HG02970 (cell line): ENCODE results near the gene EIPR1.

ENCODE experiments used
- ATAC-seq: cut with Tn5 transposase; IDR thresholded peaks from one replicate; pipeline ENCODE4 v1.9.1; 2021; ENCODE audit warnings: mild to moderate bottlenecking, moderate library complexity, moderate number of reproducible peaks; ENCODE audit not compliant: unreplicated experiment, low FRiP score

EIPR1 gene

DNA sequence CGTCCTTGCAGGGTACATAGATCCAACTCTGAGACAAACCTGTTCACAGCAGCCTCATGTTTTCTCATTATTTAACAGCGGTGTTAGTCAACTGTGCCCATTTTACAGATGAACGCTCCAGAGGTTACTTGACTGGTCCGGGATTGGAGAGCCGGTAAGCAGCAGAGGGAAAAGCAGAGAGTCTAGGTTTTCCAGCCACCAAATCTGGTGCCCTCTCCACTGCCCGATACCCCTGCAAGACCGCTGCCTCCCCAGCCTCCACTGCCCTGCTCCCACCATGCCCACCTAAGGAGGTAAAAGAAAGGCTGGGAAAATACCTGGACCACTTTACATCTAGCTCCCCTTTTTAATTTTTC is 51.5 kb downstream of the EIPR1 start:
- ATAC-seq, result no peak

DNA sequence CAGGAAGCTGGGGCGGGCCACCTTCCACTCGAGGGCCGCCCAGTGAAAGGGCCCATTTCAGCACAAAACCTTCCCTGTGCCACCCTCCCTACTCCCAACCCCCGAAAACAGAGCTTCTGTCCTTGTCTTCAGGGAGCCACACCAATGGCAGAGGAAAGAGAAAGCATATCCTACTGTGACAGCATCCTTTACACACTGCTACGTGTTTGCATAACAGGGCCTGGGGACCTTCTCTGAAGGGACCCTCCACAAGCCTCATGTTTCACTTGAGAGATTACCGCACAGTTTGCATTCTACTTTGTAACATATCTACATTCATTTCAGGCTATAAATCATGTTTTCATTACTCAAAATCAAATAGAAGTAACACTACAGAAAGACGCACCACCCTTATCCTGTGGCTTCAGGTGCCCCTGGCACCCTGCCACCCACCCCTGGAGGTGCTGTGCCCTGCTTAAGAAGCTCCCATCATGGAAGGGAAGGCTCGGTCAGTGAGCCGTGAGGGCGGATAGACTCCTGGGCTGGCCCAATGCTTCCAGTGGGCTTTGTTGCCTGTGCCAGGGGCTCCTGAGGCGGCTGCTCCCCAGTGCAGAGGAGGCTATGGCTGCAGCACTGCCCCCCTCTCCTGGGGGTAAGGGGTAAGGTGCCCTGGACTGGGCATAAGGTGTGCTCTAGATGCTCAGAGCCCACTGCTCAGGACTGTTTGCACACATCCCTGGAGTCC is 52.0 kb downstream of the EIPR1 start:
- ATAC-seq, result no peak

- ATAC-seq, result no peak
Measured at GRCh38 chr2:3324404-3325281, 53.0 kb downstream of the EIPR1 start.

DNA sequence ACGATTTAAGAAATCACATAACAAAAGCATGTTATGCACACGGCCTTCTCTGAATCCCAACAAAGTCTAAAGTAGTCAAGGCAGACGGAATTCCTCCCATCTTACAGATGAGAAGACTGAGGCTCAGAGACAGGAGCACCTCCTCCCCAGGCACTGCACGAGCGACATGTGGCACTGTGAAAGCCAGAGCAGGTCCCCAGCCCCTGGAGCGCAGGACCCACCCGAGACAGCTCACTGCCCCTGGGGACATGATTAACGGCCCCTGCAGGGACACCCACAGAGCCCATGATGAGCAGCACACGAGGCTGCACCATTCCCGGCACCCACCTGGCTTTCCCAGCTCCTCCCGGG is 53.6 kb downstream of the EIPR1 start:
- no peak for ATAC-seq

- no peak for ATAC-seq
Measured at GRCh38 chr2:3323360-3324035, 54.1 kb downstream of the EIPR1 start.

DNA sequence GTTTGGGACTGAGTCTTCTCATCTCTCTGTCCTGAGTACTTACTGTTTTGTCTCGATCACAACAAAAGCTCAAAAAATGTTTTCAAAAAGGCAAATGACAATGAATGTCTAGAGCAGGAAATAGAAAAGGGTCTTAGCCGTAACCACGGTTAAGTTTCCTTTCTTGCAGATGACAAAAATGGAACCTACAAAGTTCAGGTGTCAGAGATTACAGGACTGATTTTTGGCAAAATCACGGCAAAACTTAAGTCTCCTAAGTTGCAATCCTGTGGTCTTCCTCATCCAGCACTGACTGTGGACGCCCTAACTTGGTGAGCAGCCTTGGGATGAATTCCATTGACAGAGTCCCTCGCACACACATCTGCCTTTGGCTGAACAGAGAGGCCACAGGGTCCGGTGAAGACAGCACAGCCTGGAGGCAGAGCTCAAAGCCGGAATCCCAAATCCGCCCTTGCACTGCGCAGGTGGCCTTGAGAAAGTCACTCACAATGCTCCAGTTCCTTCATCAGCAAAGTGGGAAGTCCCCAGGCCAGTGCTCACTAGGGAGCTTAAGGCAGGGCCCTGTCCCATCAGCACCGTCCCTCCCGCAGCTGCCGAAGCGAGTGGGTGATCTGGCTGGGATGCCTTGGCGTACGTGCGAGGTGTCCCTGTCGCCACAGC is 55.2 kb downstream of the EIPR1 start:
- no peak for ATAC-seq

- no peak for ATAC-seq
Measured at GRCh38 chr2:3321825-3322224, 55.8 kb downstream of the EIPR1 start.

- no peak for ATAC-seq
Measured at GRCh38 chr2:3320910-3321605, 56.6 kb downstream of the EIPR1 start.

DNA sequence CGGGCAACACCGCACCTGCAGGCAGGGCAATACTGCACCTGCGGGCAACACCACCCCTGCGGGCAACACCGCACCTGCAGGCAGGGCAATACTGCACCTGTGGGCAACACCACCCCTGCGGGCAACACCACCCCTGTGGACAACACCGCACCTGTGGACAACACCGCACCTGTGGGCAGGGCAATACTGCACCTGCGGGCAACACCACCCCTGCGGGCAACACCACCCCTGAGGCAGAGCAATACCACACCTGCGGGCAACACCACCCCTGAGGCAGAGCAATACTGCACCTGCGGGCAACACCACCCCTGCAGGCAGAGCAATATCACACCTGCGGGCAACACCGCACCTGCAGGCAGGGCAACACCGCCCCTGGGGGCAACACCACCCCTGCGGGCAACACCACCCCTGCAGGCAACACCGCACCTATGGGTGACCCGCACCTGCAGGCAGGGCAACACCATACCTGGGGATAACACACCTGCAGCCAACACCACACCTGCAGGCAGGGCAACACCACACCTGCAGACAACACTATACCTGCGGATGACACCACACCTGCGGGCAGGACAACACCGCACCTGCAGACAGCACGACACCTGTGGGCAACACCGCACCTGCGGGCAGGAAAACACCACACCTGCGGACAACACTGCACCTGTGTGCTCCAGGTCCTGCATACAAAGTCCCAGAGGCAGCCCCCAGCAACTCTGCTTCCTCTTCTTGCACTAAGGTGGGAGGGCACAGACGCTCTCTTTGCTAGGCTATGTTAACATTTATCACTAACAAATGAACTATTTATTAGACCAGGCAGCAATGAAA is 57.7 kb downstream of the EIPR1 start:
- ATAC-seq, result no peak

- no peak for ATAC-seq
Measured at GRCh38 chr2:3319134-3319533, 58.5 kb downstream of the EIPR1 start.

DNA sequence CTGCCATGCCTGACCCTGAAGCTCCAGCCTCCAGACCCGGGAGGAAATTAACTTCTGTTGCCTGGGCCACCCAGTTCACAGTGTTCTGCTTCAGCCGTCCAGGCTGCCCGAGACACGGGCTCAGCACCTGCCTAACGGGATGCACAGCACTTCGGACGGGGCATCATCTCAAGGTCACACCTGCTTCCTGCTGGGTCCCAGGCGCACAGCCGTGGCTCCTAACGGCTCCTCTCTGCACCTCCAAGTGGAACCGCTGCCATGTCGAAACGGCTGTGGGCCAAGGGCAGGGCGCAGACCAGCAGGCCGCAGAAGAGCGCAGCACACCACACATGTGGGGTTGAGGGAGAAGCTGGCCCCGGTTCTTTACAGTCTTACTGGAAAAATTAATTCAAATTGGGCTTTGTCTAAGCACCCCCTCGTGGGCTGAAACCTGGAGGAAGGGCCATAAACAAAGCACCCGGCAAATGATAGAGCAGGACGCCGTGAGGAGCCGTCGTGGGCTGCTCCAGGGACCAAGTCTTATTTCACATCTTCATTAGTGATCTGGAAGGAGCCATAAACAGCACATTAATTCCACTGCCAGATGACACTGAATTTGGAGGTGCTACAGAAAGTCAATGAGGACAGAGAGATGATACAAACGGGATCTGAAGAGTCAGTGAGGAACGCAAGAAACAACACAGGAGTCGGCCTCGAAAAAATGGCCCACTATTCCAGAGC is 59.6 kb downstream of the EIPR1 start:
- no peak for ATAC-seq

DNA sequence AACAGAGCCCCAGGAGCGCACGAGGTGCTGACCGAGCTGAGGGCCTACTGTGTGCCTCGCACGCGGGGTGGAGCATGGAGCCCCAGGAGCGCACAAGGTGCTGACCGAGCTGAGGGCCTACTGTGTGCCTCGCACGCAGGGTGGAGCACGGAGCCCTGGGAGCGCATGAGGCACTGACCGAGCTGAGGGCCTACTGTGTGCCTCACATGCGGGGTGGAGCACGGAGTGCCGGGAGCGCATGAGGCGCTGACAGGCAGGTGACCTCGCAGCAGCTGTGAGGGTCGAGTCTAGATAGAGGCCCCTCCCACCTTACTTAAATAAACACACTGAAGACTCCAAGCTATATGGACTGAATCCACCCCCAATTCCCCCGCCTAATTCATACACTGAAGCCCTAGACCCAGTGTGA is 60.3 kb downstream of the EIPR1 start:
- ATAC-seq, result no peak

DNA sequence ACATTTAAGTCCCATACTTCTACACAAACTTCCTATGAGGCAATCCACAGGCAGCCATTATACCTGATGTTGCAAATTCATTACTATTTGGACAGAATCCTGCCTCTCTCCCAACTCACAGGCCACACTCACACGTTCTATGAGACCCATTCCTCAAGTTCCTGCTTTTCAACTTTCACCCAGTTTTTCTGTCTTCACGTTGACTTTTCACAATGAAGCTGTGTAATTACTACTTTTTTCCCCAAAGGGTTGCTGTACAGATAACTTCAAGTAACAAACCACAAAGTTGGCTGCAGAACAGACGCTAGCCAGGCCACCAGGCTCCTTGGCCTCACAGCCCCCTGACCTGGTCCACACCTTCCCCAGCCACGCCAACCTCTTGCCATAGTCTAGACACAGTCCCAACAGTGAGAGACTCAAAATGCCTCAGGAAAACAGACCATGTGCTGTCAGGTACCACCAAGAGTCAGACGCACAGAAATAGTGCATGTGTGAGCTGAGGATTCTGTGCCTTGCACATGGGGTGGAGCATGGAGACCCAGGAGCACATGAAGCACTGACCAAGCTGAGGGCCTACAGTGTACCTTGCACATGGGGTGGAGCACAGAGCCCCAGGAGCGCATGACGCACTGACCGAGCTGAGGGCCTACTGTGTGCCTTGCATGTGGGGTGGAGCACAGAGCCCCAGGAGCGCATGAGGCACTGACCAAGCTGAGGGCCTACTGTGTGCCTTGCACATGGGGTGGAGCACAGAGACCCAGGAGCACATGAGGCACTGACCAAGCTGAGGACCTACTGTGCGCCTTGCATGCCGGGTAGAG is 61.0 kb downstream of the EIPR1 start:
- no peak for ATAC-seq

DNA sequence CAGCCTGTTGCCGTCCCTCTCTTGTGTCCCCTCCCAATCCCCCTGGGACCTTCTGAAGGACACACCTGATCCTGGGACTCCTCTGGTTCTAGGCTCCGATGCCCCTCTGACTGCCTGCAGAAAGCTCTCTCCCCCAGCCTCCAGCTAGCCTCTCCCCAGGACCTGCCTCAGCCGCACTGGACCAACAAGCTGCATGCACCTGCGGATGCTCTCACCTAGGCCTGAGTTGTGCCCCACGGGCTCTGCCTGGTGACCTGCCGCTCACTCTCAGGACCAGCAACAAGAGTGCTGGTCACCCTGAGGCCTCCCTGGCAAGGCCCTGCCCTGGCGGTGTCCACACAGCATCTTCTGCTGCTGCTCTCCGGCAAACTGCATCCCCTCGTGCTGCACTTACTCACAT is 63.0 kb downstream of the EIPR1 start:
- no peak for ATAC-seq

- no peak for ATAC-seq
Measured at GRCh38 chr2:3313781-3314375, 63.7 kb downstream of the EIPR1 start.

DNA sequence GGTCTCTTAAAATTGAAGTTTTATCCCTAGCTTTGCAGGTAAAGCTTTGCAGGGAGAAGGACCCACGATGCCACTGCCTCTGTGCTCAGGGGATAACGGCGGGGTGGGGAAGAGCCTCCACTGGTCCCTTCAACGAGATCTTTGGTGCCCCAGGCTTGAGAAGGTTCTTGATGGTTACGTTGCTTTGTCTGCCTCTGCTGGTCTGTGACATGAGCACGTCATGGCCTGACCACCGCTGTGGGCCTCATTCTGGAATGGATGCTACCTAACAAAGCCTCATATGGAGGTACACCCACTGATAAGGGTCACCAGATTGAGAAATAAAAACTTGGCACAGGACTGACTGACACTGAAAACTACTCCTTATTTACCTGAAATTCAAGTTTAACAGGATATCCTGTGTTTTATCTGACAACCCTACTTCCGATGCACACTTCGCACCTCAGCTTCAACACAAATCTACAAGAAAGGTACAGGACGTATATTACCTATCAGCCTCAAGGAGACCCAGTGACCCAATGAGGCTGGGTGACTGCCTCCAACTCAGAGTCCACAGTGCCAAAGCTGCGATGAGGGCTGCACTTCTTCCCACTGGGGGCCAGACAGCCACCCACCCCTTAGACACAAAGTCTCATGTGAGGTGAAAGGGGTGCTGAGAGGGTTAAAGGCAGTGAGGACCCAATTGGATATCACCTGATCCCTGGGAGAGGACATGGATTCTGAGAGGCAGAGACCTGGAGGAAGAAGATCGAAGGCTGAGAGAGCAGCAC is 64.9 kb downstream of the EIPR1 start:
- no peak for ATAC-seq

- ATAC-seq, result no peak
Measured at GRCh38 chr2:3311601-3312000, 66.0 kb downstream of the EIPR1 start.
